Right atrium auricular region (tissue), 2 donors: Measurements from ENCODE around the gene HIPK4. TPM values are rescaled to one million over a fixed set of nuclear protein-coding genes. Genes with fewer than 3 reads are reported as not detected.

Experiments
- DNase-seq: peaks from one replicate; pipeline ENCODE4 v3.0.0-alpha.2; 2019; ENCODE audit warnings: low spot score
- H3K27ac ChIP-seq, 2 donors: fragments of 200-600 bp; sonication (generic); 1 replicate in 1 of 2; 2 replicates in 1 of 2; pipeline ENCODE4 v1.5.1; 2016 to 2019
- H3K27me3 ChIP-seq, 2 donors: fragments of 200-600 bp; sonication (generic); one replicate each; pipeline versions ENCODE4 v1.5.1 to v1.6.0; 2017 to 2019
- H3K36me3 ChIP-seq: fragments of 200-600 bp; sonication (generic); one replicate; pipeline ENCODE4 v1.5.1; 2016
- H3K4me1 ChIP-seq, 2 donors: fragments of 200-600 bp; sonication (generic); one replicate each; pipeline versions ENCODE4 v1.5.1 to v1.6.0; 2017 to 2019
- H3K4me3 ChIP-seq, 2 donors: fragments of 200-600 bp; sonication (generic); 1 replicate in 1 of 2; 2 replicates in 1 of 2; pipeline ENCODE4 v1.5.1; 2017 to 2019; ENCODE audit warnings: mild to moderate bottlenecking in 1 of 2, moderate library complexity in 1 of 2
- H3K9me3 ChIP-seq, 2 donors: fragments of 200-600 bp; sonication (generic); one replicate each; pipeline ENCODE4 v1.5.1; 2019
- CTCF ChIP-seq, 2 donors: fragments of 200-600 bp; sonication (generic); IDR thresholded peaks; one replicate each; pipeline ENCODE4 v1.5.1; 2019; ENCODE audit warnings: antibody characterized with exemption in 2 of 2
- total RNA-seq, 2 donors: library from RNA; depleted of rRNA; stranded (reverse); fragments of >200 nt; gene quantifications; one replicate each; pipeline ENCODE4 v1.1.0, GENCODE V29; 2016

The HIPK4 gene
- total RNA-seq, 2 donors from 2014 or later: 1.0 TPM; not detected in 1

- H3K4me3 ChIP-seq: no peak overlapping the region
- no peak for DNase-seq
- H3K27me3 ChIP-seq: no peaks in the 10 kb centered on the region
- no peak for TF ChIP-seq CTCF (IDR thresholded peaks at IDR 0.05)
- no peaks in the 10 kb centered on the region for H3K9me3 ChIP-seq
- no peaks in the 10 kb centered on the region for H3K4me1 ChIP-seq
- H3K36me3 ChIP-seq: peaks cover 12% of the 10 kb centered on the region
- no peak overlapping the region for H3K27ac ChIP-seq
Measured at GRCh38 chr19:40380199-40381037, 9.6 kb downstream of the HIPK4 start.

GRCh38 chr19:40379446-40380198, 10.4 kb downstream of the HIPK4 start:
- Histone ChIP-seq H3K27ac (no peak overlapping the region), H3K27me3 (no peaks in the 10 kb centered on the region), H3K4me1 (no peaks in the 10 kb centered on the region), H3K36me3 (peaks cover 18% of the 10 kb centered on the region), H3K9me3 (no peaks in the 10 kb centered on the region), H3K4me3 (no peak overlapping the region)
- DNase-seq: no peak
- TF ChIP-seq CTCF (IDR thresholded peaks at IDR 0.05): no peak

- no peak for TF ChIP-seq CTCF (IDR thresholded peaks at IDR 0.05)
- Histone ChIP-seq H3K4me3 (no peak overlapping the region), H3K36me3 (peaks cover 29% of the 10 kb centered on the region), H3K27ac (no peak overlapping the region), H3K4me1 (no peaks in the 10 kb centered on the region), H3K27me3 (no peaks in the 10 kb centered on the region), H3K9me3 (no peaks in the 10 kb centered on the region)
- DNase-seq: no peak
Measured at GRCh38 chr19:40378509-40378908, 11.5 kb downstream of the HIPK4 start.

GRCh38 chr19:40377876-40378385, 12.1 kb downstream of the HIPK4 start:
- no peak for DNase-seq
- H3K27ac ChIP-seq: no peak overlapping the region
- no peaks in the 10 kb centered on the region for H3K9me3 ChIP-seq
- no peak for TF ChIP-seq CTCF (IDR thresholded peaks at IDR 0.05)
- H3K4me3 ChIP-seq: no peak overlapping the region
- no peaks in the 10 kb centered on the region for H3K27me3 ChIP-seq
- peaks cover 35% of the 10 kb centered on the region for H3K36me3 ChIP-seq
- no peaks in the 10 kb centered on the region for H3K4me1 ChIP-seq

GRCh38 chr19:40376286-40376862, 13.6 kb downstream of the HIPK4 start:
- no peaks in the 10 kb centered on the region for H3K27me3 ChIP-seq
- no peak overlapping the region for H3K27ac ChIP-seq
- no peak for DNase-seq
- H3K36me3 ChIP-seq: peaks cover 50% of the 10 kb centered on the region
- no peak overlapping the region for H3K4me3 ChIP-seq
- no peaks in the 10 kb centered on the region for H3K9me3 ChIP-seq
- H3K4me1 ChIP-seq: no peaks in the 10 kb centered on the region
- TF ChIP-seq CTCF (IDR thresholded peaks at IDR 0.05): no peak
